ENCODE data around the gene TMEM200B.

DNA sequence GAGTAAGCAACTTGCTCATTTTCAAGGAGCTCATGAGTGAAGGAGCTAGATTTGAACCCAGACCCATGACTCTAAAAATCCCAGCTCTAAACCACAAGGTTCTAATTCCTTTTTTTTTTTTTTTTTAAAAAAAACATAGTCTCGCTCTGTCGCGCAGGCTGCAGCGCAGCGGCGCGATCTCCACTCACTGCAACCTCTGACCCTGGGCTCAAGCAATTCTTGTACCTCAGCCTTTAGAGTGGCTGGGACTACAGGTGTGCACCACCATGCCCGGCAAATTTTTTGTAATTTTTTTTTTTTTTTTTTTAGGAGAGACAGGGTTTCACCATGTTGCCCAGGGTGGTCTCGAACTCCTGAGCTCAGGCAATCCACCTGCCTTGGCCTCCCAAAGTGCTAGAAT is 44.2 kb upstream of the TMEM200B start:
- TF ChIP-seq CTCF (IDR thresholded peaks at IDR 0.05), result no peak
- no peak for TF ChIP-seq EZH2 (IDR thresholded peaks at IDR 0.05; ENCODE audit: borderline replicate concordance, insufficient read depth, low read depth, low read length, poor library complexity, severe bottlenecking)

Measured in B cell (primary cell).